Measurements from ENCODE around the gene STK38L.

- TF ChIP-seq CTCF (conservative IDR thresholded peaks at IDR 0.05 in 1 of 2, IDR thresholded peaks at IDR 0.05 in 1 of 2; ENCODE audit: low read depth in 1 of 2, low read length in 2 of 2) (no peak), EZH2 (IDR thresholded peaks at IDR 0.05; ENCODE audit: low read length, missing control alignments) (no peak)
These were observed 40.7 kb downstream of the STK38L start for GRCh38 chr12:27284751-27285150.

Measured in fibroblast of lung (primary cell).